CD14-positive monocyte (primary cell): ENCODE data around the gene SRPK1. TPM values are rescaled to one million over a fixed set of nuclear protein-coding genes. Genes with fewer than 3 reads are reported as not detected.
A peak's percentile ranks its signal among the peaks of the same experiment; 100 is the strongest.

Source experiments
- DNase-seq, 3 donors: peaks; one replicate each; pipeline ENCODE4 v3.0.0-alpha.2; 2011 to 2022
- H2AFZ ChIP-seq: 2 replicates; pipeline ENCODE4 v1.6.0; 2012; ENCODE audit warnings: mild to moderate bottlenecking, low read depth, low read length, inconsistent platforms; ENCODE audit not compliant: insufficient read depth, poor library complexity, severe bottlenecking
- H3K27ac ChIP-seq, 2 donors: 1 replicate in 1 of 2; 2 replicates in 1 of 2; pipeline ENCODE4 v1.5.1; 2012 to 2013; ENCODE audit warnings: low read length in 2 of 2, control low read depth in 1 of 2, inconsistent platforms in 1 of 2, low read depth in 1 of 2, mild to moderate bottlenecking in 1 of 2
- H3K27me3 ChIP-seq, 2 donors: one replicate each; pipeline versions ENCODE4 v1.6.0 to v1.6.1; 2011 to 2013; ENCODE audit warnings: low read length in 2 of 2; ENCODE audit not compliant: control insufficient read depth in 2 of 2, insufficient read depth in 2 of 2
- H3K36me3 ChIP-seq, 2 donors: replicated peaks in 1 of 2; 1 replicate in 1 of 2; 2 replicates in 1 of 2; pipeline versions ENCODE4 v1.5.1 to v1.6.1; 2012 to 2013; ENCODE audit warnings: low read length in 2 of 2, control low read depth in 1 of 2, inconsistent platforms in 1 of 2, mild to moderate bottlenecking in 1 of 2; ENCODE audit not compliant: insufficient read depth in 2 of 2, control insufficient read depth in 1 of 2
- H3K4me1 ChIP-seq, 2 donors: 1 replicate in 1 of 2; 2 replicates in 1 of 2; pipeline versions ENCODE4 v1.5.1 to v1.6.1; 2012 to 2013; ENCODE audit warnings: low read length in 2 of 2, control low read depth in 1 of 2, inconsistent platforms in 1 of 2, mild to moderate bottlenecking in 1 of 2, moderate library complexity in 1 of 2; ENCODE audit not compliant: insufficient read depth in 2 of 2, control insufficient read depth in 1 of 2
- H3K4me2 ChIP-seq: replicated peaks from 2 replicates; pipeline ENCODE3; 2012; ENCODE audit warnings: low read length, moderate library complexity, mild to moderate bottlenecking; ENCODE audit not compliant: poor library complexity, severe bottlenecking; ENCODE audit errors: extremely low read depth
- H3K4me3 ChIP-seq, 3 experiments: fragments of 200-600 bp in 1 of 3; sonication (generic) in 1 of 3; replicated peaks in 1 of 3; 1 replicate in 2 of 3; 2 replicates in 1 of 3; pipeline ENCODE4 v1.5.1; 2011 to 2013; ENCODE audit warnings: low read length in 3 of 3, mild to moderate bottlenecking in 3 of 3, control low read depth in 2 of 3, low read depth in 2 of 3, inconsistent platforms in 1 of 3, moderate library complexity in 1 of 3
- H3K79me2 ChIP-seq: 2 replicates; pipeline ENCODE4 v1.6.0; 2012; ENCODE audit warnings: mild to moderate bottlenecking, control low read depth, inconsistent platforms, low read length, moderate library complexity; ENCODE audit not compliant: insufficient read depth
- H3K9ac ChIP-seq: 2 replicates; pipeline ENCODE4 v1.6.0; 2017; ENCODE audit warnings: low read length, mild to moderate bottlenecking; ENCODE audit not compliant: insufficient read depth, poor library complexity, severe bottlenecking
- H3K9me3 ChIP-seq, 2 donors: replicated peaks in 1 of 2; 1 replicate in 1 of 2; 2 replicates in 1 of 2; pipeline versions ENCODE4 v1.5.1 to v1.6.1; 2012 to 2013; ENCODE audit warnings: low read length in 2 of 2, control low read depth in 1 of 2; ENCODE audit not compliant: control insufficient read depth in 1 of 2, insufficient read depth in 1 of 2
- H4K20me1 ChIP-seq: 2 replicates; pipeline ENCODE4 v1.6.0; 2012; ENCODE audit warnings: mild to moderate bottlenecking, low read length, control low read depth, moderate library complexity; ENCODE audit not compliant: insufficient read depth
- H3K27ac Mint-ChIP-seq, 7 donors: one replicate each; pipeline ENCODE4 v1.8.0; 2020; ENCODE audit warnings: mild to moderate bottlenecking in 7 of 7, mixed read lengths in 7 of 7, moderate library complexity in 6 of 7, inconsistent platforms in 2 of 7
- H3K27me3 Mint-ChIP-seq, 3 donors: one replicate each; pipeline ENCODE4 v1.8.0; 2021 to 2022; ENCODE audit warnings: low read depth in 3 of 3, mild to moderate bottlenecking in 3 of 3, mixed read lengths in 3 of 3, moderate library complexity in 3 of 3, inconsistent platforms in 1 of 3
- H3K36me3 Mint-ChIP-seq, 2 donors: one replicate each; pipeline ENCODE4 v1.8.0; 2020; ENCODE audit warnings: mixed read lengths in 2 of 2, inconsistent platforms in 1 of 2, mild to moderate bottlenecking in 1 of 2
- H3K4me1 Mint-ChIP-seq: one replicate; pipeline ENCODE4 v1.8.0; 2020; ENCODE audit warnings: mild to moderate bottlenecking, mixed read lengths
- H3K4me3 Mint-ChIP-seq, 2 donors: one replicate each; pipeline ENCODE4 v1.8.0; 2020; ENCODE audit warnings: mild to moderate bottlenecking in 2 of 2, mixed read lengths in 2 of 2, moderate library complexity in 1 of 2
- H3K9me3 Mint-ChIP-seq, 7 donors: one replicate each; pipeline ENCODE4 v1.8.0; 2020 to 2022; ENCODE audit warnings: mixed read lengths in 7 of 7, mild to moderate bottlenecking in 6 of 7, moderate library complexity in 6 of 7, inconsistent platforms in 2 of 7
- WGBS: methylation state at CpG from one replicate; pipeline ENCODE4 v1.1.5; 2013; ENCODE audit warnings: missing lambda C conversion rate; ENCODE audit not compliant: insufficient coverage; 5-methylcytosine and 5-hydroxymethylcytosine counted together
- intact Hi-C, 2 donors: fragments of 100-400 bp; cut with micrococcal nuclease; formaldehyde crosslinking; loops; one replicate each; pipeline versions ENCODE4 v1.15.0 to v1.15.1; 2023
- polyA plus RNA-seq, 3 donors: library from polyadenylated mRNA; depleted of rRNA in 1 of 3; unstranded in 2 of 3; stranded (reverse) in 1 of 3; fragments of 300-500 nt in 2 of 3; fragments of >200 nt in 1 of 3; fragmentation: Illumina TruSeq in 2 of 3; gene quantifications; 1 replicate in 2 of 3; 2 replicates in 1 of 3; pipeline ENCODE4 v1.2.3, GENCODE V29; 2012 to 2021
- TF ChIP-seq, protein P1 (sequence below): fragments of 200-600 bp; IDR thresholded peaks from one replicate; pipeline ENCODE4 v1.8.0; 2022; ENCODE audit warnings: antibody characterized with exemption, mild to moderate bottlenecking

Gene SRPK1
- polyA plus RNA-seq, 3 donors, result 7.2 to 24.8 (median 20.5) TPM

- TF ChIP-seq, protein P1, sequence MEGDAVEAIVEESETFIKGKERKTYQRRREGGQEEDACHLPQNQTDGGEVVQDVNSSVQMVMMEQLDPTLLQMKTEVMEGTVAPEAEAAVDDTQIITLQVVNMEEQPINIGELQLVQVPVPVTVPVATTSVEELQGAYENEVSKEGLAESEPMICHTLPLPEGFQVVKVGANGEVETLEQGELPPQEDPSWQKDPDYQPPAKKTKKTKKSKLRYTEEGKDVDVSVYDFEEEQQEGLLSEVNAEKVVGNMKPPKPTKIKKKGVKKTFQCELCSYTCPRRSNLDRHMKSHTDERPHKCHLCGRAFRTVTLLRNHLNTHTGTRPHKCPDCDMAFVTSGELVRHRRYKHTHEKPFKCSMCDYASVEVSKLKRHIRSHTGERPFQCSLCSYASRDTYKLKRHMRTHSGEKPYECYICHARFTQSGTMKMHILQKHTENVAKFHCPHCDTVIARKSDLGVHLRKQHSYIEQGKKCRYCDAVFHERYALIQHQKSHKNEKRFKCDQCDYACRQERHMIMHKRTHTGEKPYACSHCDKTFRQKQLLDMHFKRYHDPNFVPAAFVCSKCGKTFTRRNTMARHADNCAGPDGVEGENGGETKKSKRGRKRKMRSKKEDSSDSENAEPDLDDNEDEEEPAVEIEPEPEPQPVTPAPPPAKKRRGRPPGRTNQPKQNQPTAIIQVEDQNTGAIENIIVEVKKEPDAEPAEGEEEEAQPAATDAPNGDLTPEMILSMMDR, result no peak
Measured at GRCh38 chr6:35898003-35898402, 22.9 kb downstream of the SRPK1 start.

DNA sequence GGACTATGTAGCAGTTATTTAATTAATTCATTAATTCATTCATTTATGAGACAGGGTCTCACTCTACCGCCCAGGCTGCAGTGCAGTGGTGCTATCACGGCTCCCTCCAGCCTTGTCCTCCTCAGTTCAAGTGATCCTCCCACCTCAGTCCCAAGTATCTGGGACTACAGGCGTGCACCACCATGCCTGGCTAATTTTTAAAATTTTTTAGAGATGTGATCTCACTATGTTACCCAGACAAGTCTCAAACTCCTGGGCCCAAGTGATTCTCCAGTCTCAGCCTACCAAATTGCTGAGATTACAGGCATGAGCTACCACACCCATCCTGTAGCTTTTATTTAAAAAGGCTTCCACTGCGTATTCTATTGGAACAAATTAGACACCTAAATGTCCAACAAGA, 23.4 kb downstream of the SRPK1 start:
- Histone ChIP-seq H2AFZ (no peak overlapping the region), H3K9ac (no peak overlapping the region), H3K79me2 (peaks cover 94% of the 10 kb centered on the region), H3K27me3 (no peaks in the 10 kb centered on the region), H4K20me1 (no peaks in the 10 kb centered on the region), H3K9me3 (no peaks in the 10 kb centered on the region), H3K4me1 (no peaks in the 10 kb centered on the region), H3K27ac (no peak overlapping the region), H3K36me3 (peaks cover 8 to 53% of the 10 kb centered on the region in 2 donors), H3K4me3 (no peak overlapping the region), H3K4me2 (no peak overlapping the region)
- H3K9me3 Mint-ChIP-seq, result peaks cover 0 to 5% (median 0%) of the 10 kb centered on the region in 7 donors
- H3K36me3 Mint-ChIP-seq, result peaks cover 34 to 48% of the 10 kb centered on the region in 2 donors
- DNase-seq, result no peak
- no peak overlapping the region for H3K27ac Mint-ChIP-seq
- intact Hi-C loops, result no loop called here
- TF ChIP-seq, protein P1, result no peak
- peaks cover 4% of the 10 kb centered on the region for H3K4me1 Mint-ChIP-seq
- no peak overlapping the region for H3K4me3 Mint-ChIP-seq
- H3K27me3 Mint-ChIP-seq, result no peaks in the 10 kb centered on the region
- 100% methylated on average over 3 of the region's 4 CpGs for WGBS

More at GRCh38 chr6:35898003-35898402, 22.9 kb downstream of the SRPK1 start:
- H3K9me3 Mint-ChIP-seq, result peaks cover 0 to 5% (median 0%) of the 10 kb centered on the region in 7 donors
- 100% methylated on average over 1 of the region's 2 CpGs for WGBS
- no peak overlapping the region for H2AFZ ChIP-seq
- DNase-seq, result no peak
- no peaks in the 10 kb centered on the region for H3K4me1 ChIP-seq
- H3K4me1 Mint-ChIP-seq, result peaks cover 4% of the 10 kb centered on the region
- no peaks in the 10 kb centered on the region for H3K27me3 Mint-ChIP-seq
- H3K27ac Mint-ChIP-seq, result peak overlapping the region in 1 of 7 donors; percentile 50
- H3K4me2 ChIP-seq, result no peak overlapping the region
- no peak overlapping the region for H3K27ac ChIP-seq
- H3K4me3 ChIP-seq, result no peak overlapping the region
- H4K20me1 ChIP-seq, result no peaks in the 10 kb centered on the region
- no peaks in the 10 kb centered on the region for H3K27me3 ChIP-seq
- peaks cover 36 to 48% of the 10 kb centered on the region in 2 donors for H3K36me3 Mint-ChIP-seq
- no peak overlapping the region for H3K9ac ChIP-seq
- peaks cover 8 to 57% of the 10 kb centered on the region in 2 donors for H3K36me3 ChIP-seq
- H3K79me2 ChIP-seq, result peaks cover 94% of the 10 kb centered on the region
- no peaks in the 10 kb centered on the region for H3K9me3 ChIP-seq
- no peak overlapping the region for H3K4me3 Mint-ChIP-seq
- intact Hi-C loops, result no loop called here
